ENCODE measurements around the gene MAP3K4. TPM values are rescaled to one million over a fixed set of nuclear protein-coding genes. Genes with fewer than 3 reads are reported as not detected.
"Not testable (repeated sequence)": the region's sequence is repeated elsewhere in the genome, so short reads cannot be mapped to it uniquely, and the experiment has no call there.

Gene MAP3K4
- total RNA-seq, 4 donors from 2014 or later, result 34.9 to 113 (median 52.3) TPM

GRCh38 chr6:160975162-160975561 lies 16.4 kb upstream of the MAP3K4 start:
- WGBS, 2 donors, result 77 to 95% methylated on average over 1 of the region's 1 CpG
- TF ChIP-seq CTCF (IDR thresholded peaks at IDR 0.05) (no peak), POLR2A (IDR thresholded peaks at IDR 0.05) (no peak)
- intact Hi-C loops (cut with DNase I), result no loop called here
- H3K9me3 ChIP-seq, result no peaks in the 10 kb centered on the region
- no peak for DNase-seq
- no peak overlapping the region for H3K27ac ChIP-seq
- H3K36me3 ChIP-seq, result no peaks in the 10 kb centered on the region
- no peaks in the 10 kb centered on the region for H3K27me3 ChIP-seq
- peaks cover 0 to 3% of the 10 kb centered on the region in 2 donors for H3K4me1 ChIP-seq
- H3K4me3 ChIP-seq (replicated peaks in 1 of 3), result no peak overlapping the region

GRCh38 chr6:160975961-160976360 lies 15.6 kb upstream of the MAP3K4 start:
- DNase-seq, H3K4me1 ChIP-seq, H3K27ac ChIP-seq: not testable (repeated sequence)

GRCh38 chr6:160978141-160978901 lies 13.2 kb upstream of the MAP3K4 start:
- Histone ChIP-seq H3K27ac (no peak overlapping the region), H3K4me1 (peaks cover 0 to 3% of the 10 kb centered on the region in 2 donors), H3K9me3 (no peaks in the 10 kb centered on the region), H3K27me3 (no peaks in the 10 kb centered on the region), H3K4me3 (replicated peaks in 1 of 3) (no peak overlapping the region), H3K36me3 (no peaks in the 10 kb centered on the region)
- intact Hi-C loops (cut with DNase I), result no loop called here
- 77 to 87% methylated on average over 4 of the region's 4 CpGs for WGBS, 2 donors
- no peak for DNase-seq
- no peak for TF ChIP-seq CTCF (IDR thresholded peaks at IDR 0.05)
- TF ChIP-seq POLR2A (IDR thresholded peaks at IDR 0.05), result no peak

More at GRCh38 chr6:160975961-160976360, 15.6 kb upstream of the MAP3K4 start:
- H3K36me3 ChIP-seq; H3K4me3 ChIP-seq (replicated peaks in 1 of 3); H3K27me3 ChIP-seq; H3K9me3 ChIP-seq; intact Hi-C loops (cut with DNase I): not testable (repeated sequence)
- WGBS, 2 donors, result 88 to 92% methylated on average over 4 of the region's 4 CpGs

- Histone ChIP-seq H3K4me3 (replicated peaks in 1 of 3) (no peak overlapping the region), H3K27ac (no peak overlapping the region), H3K36me3 (no peaks in the 10 kb centered on the region), H3K4me1 (no peaks in the 10 kb centered on the region), H3K27me3 (no peaks in the 10 kb centered on the region), H3K9me3 (no peaks in the 10 kb centered on the region)
- TF ChIP-seq POLR2A (IDR thresholded peaks at IDR 0.05) (no peak), CTCF (IDR thresholded peaks at IDR 0.05) (no peak)
- 65 to 75% methylated on average over 8 of the region's 8 CpGs for WGBS, 2 donors
- DNase-seq, result no peak
- intact Hi-C loops (cut with DNase I), result no loop called here
Observed at GRCh38 chr6:160979061-160979708, 12.4 kb upstream of the MAP3K4 start.

GRCh38 chr6:160983377-160983948 lies 8.1 kb upstream of the MAP3K4 start:
- H3K27ac ChIP-seq; H3K4me1 ChIP-seq; H3K9me3 ChIP-seq; DNase-seq; H3K36me3 ChIP-seq; H3K27me3 ChIP-seq; H3K4me3 ChIP-seq (replicated peaks in 1 of 3); intact Hi-C loops (cut with DNase I): not testable (repeated sequence)
- WGBS, 2 donors, result 97 to 100% methylated on average over 3 of the region's 3 CpGs

GRCh38 chr6:160986851-160987250 lies 4.7 kb upstream of the MAP3K4 start:
- Histone ChIP-seq H3K27ac (no peak overlapping the region), H3K4me3 (replicated peaks in 1 of 3) (no peak overlapping the region), H3K4me1 (no peaks in the 10 kb centered on the region), H3K36me3 (no peaks in the 10 kb centered on the region), H3K9me3 (no peaks in the 10 kb centered on the region), H3K27me3 (no peaks in the 10 kb centered on the region)
- WGBS, 2 donors, result 62 to 83% methylated on average over 3 of the region's 3 CpGs
- TF ChIP-seq CTCF (IDR thresholded peaks at IDR 0.05), result no peak
- TF ChIP-seq POLR2A (IDR thresholded peaks at IDR 0.05), result no peak
- DNase-seq, result no peak
- intact Hi-C loops (cut with DNase I), result no loop called here
